Left lung (tissue), 10 donors: ENCODE results near the gene PDGFRB. TPM values are rescaled to one million over a fixed set of nuclear protein-coding genes. Genes with fewer than 3 reads are reported as not detected.
A peak's percentile ranks its signal among the peaks of the same experiment; 100 is the strongest.

Experiments
- ATAC-seq: fragments of 200-7000 bp; cut with Tn5 transposase; one replicate; pipeline ENCODE4 v1.9.1; 2020; ENCODE audit warnings: moderate library complexity
- DNase-seq, 4 donors: peaks; one replicate each; pipeline ENCODE4 v3.0.0-alpha.2; 2013 to 2020
- H3K27ac ChIP-seq, 2 donors: fragments of 200-600 bp; sonication (generic) in 1 of 2; one replicate each; pipeline versions ENCODE4 v1.5.0 to v1.8.0; 2020 to 2021
- H3K27me3 ChIP-seq, 2 donors: fragments of 200-600 bp; sonication (generic) in 1 of 2; one replicate each; pipeline versions ENCODE4 v1.5.0 to v1.8.0; 2020 to 2021
- H3K36me3 ChIP-seq, 2 donors: fragments of 200-600 bp; sonication (generic) in 1 of 2; one replicate each; pipeline versions ENCODE4 v1.5.0 to v1.8.0; 2020 to 2021
- H3K4me1 ChIP-seq, 2 donors: fragments of 200-600 bp; one replicate each; pipeline ENCODE4 v1.8.0; 2021
- H3K4me3 ChIP-seq, 2 donors: fragments of 200-600 bp; sonication (generic) in 1 of 2; one replicate each; pipeline versions ENCODE4 v1.5.0 to v1.8.0; 2020 to 2021; ENCODE audit warnings: mild to moderate bottlenecking in 1 of 2
- H3K9me3 ChIP-seq, 2 donors: fragments of 200-600 bp; sonication (generic) in 1 of 2; one replicate each; pipeline versions ENCODE4 v1.5.0 to v1.8.0; 2020 to 2021
- intact Hi-C, 2 donors: fragments of 100-400 bp; cut with DNase I; formaldehyde crosslinking; loops; one replicate each; pipeline versions ENCODE4 v1.11.2 to v1.14.2; 2022
- polyA plus RNA-seq, 6 donors: library from polyadenylated mRNA; unstranded; fragments of 120-200 nt; gene quantifications; one replicate each; pipeline ENCODE4 v1.2.1, GENCODE V29; 2013; ENCODE audit not compliant: insufficient read length in 6 of 6
- total RNA-seq, 2 donors: library from RNA; stranded (reverse); fragmentation: NEBNext Ultra II Directional; extraction: Animal tissue kit (Norgen Biotek cat#: 25700); gene quantifications; one replicate each; pipeline ENCODE4 v1.2.1, GENCODE V29; 2021
- TF ChIP-seq, protein P1 (sequence below), 2 donors: fragments of 200-600 bp; sonication (generic) in 1 of 2; IDR thresholded peaks; one replicate each; pipeline versions ENCODE4 v1.5.0 to v1.8.0; 2021; ENCODE audit warnings: antibody characterized with exemption in 2 of 2
- donor health status: DM: no; HTN: yes; CAD: no.
- donor health status: DM: no; HTN: no; CAD: no.

The PDGFRB gene
- total and polyA plus RNA-seq, 8 donors, result 129 to 227 (median 214) TPM

DNA sequence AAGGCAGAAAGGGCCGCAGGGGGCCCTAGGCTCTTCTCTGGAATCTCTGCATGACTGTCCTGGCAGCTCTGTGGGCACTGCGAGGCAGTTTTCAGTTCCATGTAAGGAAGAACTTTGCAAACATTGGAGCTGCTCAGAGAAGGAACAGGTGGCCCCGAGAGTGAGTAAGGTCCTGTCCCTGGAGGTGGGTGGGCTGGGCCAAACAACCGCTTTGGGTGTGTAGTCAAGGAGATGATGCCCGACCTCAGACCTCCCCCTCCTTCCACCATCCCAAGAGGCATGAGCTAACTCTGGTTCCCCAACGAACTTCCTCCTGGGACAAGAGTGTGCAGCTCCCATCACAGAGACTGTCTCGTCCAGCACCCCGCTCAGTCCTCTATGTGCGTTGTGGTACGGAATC, 89.8 kb downstream of the PDGFRB start:
- DNase-seq (peak in 1 of 4 donors; percentile 74), ATAC-seq (peak; percentile 72)
- Histone ChIP-seq H3K27ac (peak overlapping the region in 1 of 2 donors; percentile 84), H3K4me1 (peaks cover 0 to 51% of the 10 kb centered on the region in 2 donors), H3K4me3 (no peak overlapping the region), H3K27me3 (no peaks in the 10 kb centered on the region), H3K36me3 (peaks cover 0 to 32% of the 10 kb centered on the region in 2 donors), H3K9me3 (no peaks in the 10 kb centered on the region)
- intact Hi-C loops, result no loop called here
- TF ChIP-seq, protein P1, sequence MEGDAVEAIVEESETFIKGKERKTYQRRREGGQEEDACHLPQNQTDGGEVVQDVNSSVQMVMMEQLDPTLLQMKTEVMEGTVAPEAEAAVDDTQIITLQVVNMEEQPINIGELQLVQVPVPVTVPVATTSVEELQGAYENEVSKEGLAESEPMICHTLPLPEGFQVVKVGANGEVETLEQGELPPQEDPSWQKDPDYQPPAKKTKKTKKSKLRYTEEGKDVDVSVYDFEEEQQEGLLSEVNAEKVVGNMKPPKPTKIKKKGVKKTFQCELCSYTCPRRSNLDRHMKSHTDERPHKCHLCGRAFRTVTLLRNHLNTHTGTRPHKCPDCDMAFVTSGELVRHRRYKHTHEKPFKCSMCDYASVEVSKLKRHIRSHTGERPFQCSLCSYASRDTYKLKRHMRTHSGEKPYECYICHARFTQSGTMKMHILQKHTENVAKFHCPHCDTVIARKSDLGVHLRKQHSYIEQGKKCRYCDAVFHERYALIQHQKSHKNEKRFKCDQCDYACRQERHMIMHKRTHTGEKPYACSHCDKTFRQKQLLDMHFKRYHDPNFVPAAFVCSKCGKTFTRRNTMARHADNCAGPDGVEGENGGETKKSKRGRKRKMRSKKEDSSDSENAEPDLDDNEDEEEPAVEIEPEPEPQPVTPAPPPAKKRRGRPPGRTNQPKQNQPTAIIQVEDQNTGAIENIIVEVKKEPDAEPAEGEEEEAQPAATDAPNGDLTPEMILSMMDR (IDR thresholded peaks at IDR 0.05), result no peak

DNA sequence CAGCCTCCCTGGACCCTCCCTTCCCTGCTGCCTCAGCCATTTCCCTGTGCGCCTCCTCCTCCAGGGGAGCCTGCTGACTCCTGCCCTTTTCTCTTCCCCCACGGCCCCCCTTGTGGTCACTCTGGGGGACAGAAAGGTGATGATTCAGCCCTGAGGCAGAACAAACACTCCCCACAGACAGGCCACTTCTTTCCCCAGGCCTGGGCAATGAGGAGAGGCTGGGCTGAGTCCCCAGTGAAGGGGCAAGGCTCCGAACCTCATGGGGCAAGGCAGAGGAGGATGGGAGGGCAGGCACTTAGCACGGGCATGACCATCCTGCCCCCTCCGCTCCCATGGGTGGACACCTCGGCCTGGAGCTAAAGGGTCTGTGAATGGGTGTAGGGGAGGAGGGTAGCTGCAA, 90.3 kb downstream of the PDGFRB start:
- Histone ChIP-seq H3K27ac (peak overlapping the region in 1 of 2 donors; percentile 84), H3K9me3 (no peaks in the 10 kb centered on the region), H3K4me3 (no peak overlapping the region), H3K36me3 (peaks cover 0 to 30% of the 10 kb centered on the region in 2 donors), H3K4me1 (peaks cover 0 to 51% of the 10 kb centered on the region in 2 donors), H3K27me3 (no peaks in the 10 kb centered on the region)
- TF ChIP-seq, protein P1 (IDR thresholded peaks at IDR 0.05), result no peak
- intact Hi-C loops, result no loop called here
- DNase-seq, result peak in 2 of 4 donors; percentile 73 to 79
- peak; percentile 62 for ATAC-seq

DNA sequence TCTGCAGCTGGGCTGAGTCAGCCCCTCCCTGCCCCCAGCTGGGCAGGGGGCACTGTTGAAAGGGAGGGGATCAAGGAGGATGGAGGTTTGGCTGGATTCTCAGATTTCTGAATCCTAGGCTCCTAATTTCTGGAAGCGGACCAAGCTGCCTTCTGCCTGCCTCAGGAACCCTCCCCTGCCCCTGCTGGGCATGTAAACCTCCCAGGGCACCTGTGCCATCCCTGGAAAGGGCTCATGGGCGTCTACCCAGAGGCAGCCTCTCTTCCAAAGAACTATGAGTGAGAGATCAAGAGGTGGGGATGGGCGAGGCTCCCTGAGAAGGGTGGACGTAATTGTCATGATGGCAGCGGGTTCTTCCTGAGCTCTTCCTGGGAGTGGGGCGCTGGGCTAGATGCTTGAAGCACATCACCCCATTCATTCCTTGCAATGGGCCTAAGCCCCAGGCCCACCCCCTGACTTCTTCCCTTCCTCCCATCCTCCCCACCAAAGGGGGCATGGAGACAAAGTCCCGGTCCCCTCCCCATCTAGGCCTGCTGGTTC, 90.9 kb downstream of the PDGFRB start:
- intact Hi-C loops, result no loop called here
- no peak overlapping the region for H3K4me3 ChIP-seq

More for the DNA sequence above, 90.9 kb downstream of the PDGFRB start:
- no peak for ATAC-seq
- Histone ChIP-seq H3K4me1 (peaks cover 0 to 52% of the 10 kb centered on the region in 2 donors), H3K27me3 (no peaks in the 10 kb centered on the region), H3K9me3 (no peaks in the 10 kb centered on the region), H3K36me3 (peaks cover 0 to 29% of the 10 kb centered on the region in 2 donors), H3K27ac (peak overlapping the region in 1 of 2 donors; percentile 84)
- no peak for DNase-seq
- TF ChIP-seq, protein P1 (IDR thresholded peaks at IDR 0.05), result no peak

Other genes with a start within 250 kb of the PDGFRB start
- gene PDE6A, start 211.1 kb downstream of the PDGFRB start, total RNA-seq, result not detected
- gene PDE6A, start 211.1 kb downstream of the PDGFRB start, polyA plus RNA-seq, result under 1 TPM; 0.14 to 0.24 (median 0.18) TPM
- 10 to 100 TPM; 14.3 to 18.5 TPM for gene SLC26A2, start 195.1 kb downstream of the PDGFRB start, total RNA-seq
- gene SLC26A2, start 195.1 kb downstream of the PDGFRB start, polyA plus RNA-seq, result 10 to 100 TPM; 20.2 to 23.6 (median 22.6) TPM
- 1 to 10 TPM; 4.1 to 5.8 TPM for gene TIGD6, start 155.2 kb downstream of the PDGFRB start, total RNA-seq
- 1 to 10 TPM; 3.7 to 5.1 (median 4.4) TPM for gene TIGD6, start 155.2 kb downstream of the PDGFRB start, polyA plus RNA-seq
- 10 to 100 TPM; 27.5 to 37.1 TPM for gene HMGXB3, start 155.1 kb downstream of the PDGFRB start, total RNA-seq
- gene HMGXB3, start 155.1 kb downstream of the PDGFRB start, polyA plus RNA-seq, result 10 to 100 TPM; 38.8 to 53.3 (median 45.0) TPM
- gene CSF1R, start 69.3 kb downstream of the PDGFRB start, total RNA-seq, result 10 to 100 TPM; 52.8 to 93.1 TPM
- 10 to 100 TPM; 22.7 to 26.5 (median 25.6) TPM for gene CSF1R, start 69.3 kb downstream of the PDGFRB start, polyA plus RNA-seq
- under 1 TPM in 1 of 2 donors, not detected in 1; 0.52 TPM for gene CDX1, start 10.9 kb upstream of the PDGFRB start, total RNA-seq
- gene CDX1, start 10.9 kb upstream of the PDGFRB start, polyA plus RNA-seq, result under 1 TPM; 0.14 to 0.60 (median 0.33) TPM
- gene SLC6A7, start 34.2 kb upstream of the PDGFRB start, total RNA-seq, result not detected
- under 1 TPM in 1 of 6 donors, not detected in 5; 0.13 TPM for gene SLC6A7, start 34.2 kb upstream of the PDGFRB start, polyA plus RNA-seq
- gene CAMK2A, start 133.9 kb upstream of the PDGFRB start, total RNA-seq, result 1 to 10 TPM in 1 of 2 donors, under 1 TPM in 1; 0.64 to 1.2 TPM
- 1 to 10 TPM; 4.0 to 5.8 (median 5.3) TPM for gene CAMK2A, start 133.9 kb upstream of the PDGFRB start, polyA plus RNA-seq
- gene ARSI, start 147.1 kb upstream of the PDGFRB start, total RNA-seq, result 1 to 10 TPM; 6.6 to 7.5 TPM
- 10 to 100 TPM; 19.2 to 31.8 (median 25.0) TPM for gene ARSI, start 147.1 kb upstream of the PDGFRB start, polyA plus RNA-seq
- gene TCOF1, start 201.9 kb upstream of the PDGFRB start, total RNA-seq, result 10 to 100 TPM; 21.8 to 32.5 TPM
- gene TCOF1, start 201.9 kb upstream of the PDGFRB start, polyA plus RNA-seq, result 10 to 100 TPM; 27.9 to 42.6 (median 31.1) TPM